Heart left ventricle (tissue), 13 donors: ENCODE results near the gene NCEH1.

ENCODE experiments used
- CTCF ChIP-seq, 12 donors: fragments of 200-600 bp; sonication (generic) in 4 of 12; IDR thresholded peaks; one replicate each; pipeline versions ENCODE4 v1.5.0 to v1.8.0; 2018 to 2022; ENCODE audit warnings: antibody characterized with exemption in 12 of 12, mild to moderate bottlenecking in 5 of 12
- POLR2A ChIP-seq, 2 donors: fragments of 450-650 bp; IDR thresholded peaks; one replicate each; pipeline ENCODE4 v1.6.1; 2017; ENCODE audit warnings: antibody characterized with exemption in 2 of 2, mild to moderate bottlenecking in 2 of 2, moderate library complexity in 2 of 2
- donor health status: ischemic (EF 13 %, LVEDD 7.1; RV severe dilation, severe dysfunction).
- donor health status: DM: no; HTN: yes; CAD: no.
- donor health status: DM: no; HTN: no; CAD: no.
- donor health status: ischemic (EF 25% LVEDD 6.9; RV normal size, moderate dysfunction).
- donor health status: ischemic (EF 25% LVEDD 5.7; RV mildly dilated, moderate dysfunction).
- donor health status: ischemic (EF 35%, LVEDD 5.7; RV mildly dilated, moderate dysfunction).
- donor health status: nonischemic (EF 11% LVEDD 7.7; RV severe dilation, severe dysfunction).
- donor health status: DM: yes; HTN: yes; CAD: no.
- donor health status: PGD.
- donor health status: ischemic (EF 29% LVEDD 5.4; RV normal size, mild dysfunction).
- donor health status: nonischemic (EF 23%, LVEDD 6.1; RV moderate dilation, normal function).

GRCh38 chr3:172666181-172666872, 44.5 kb downstream of the NCEH1 start:
- no peak for TF ChIP-seq CTCF (IDR thresholded peaks at IDR 0.05)
- no peak for TF ChIP-seq POLR2A (IDR thresholded peaks at IDR 0.05)
